ENCODE measurements around the gene NOX4.

NOX4 gene

DNA sequence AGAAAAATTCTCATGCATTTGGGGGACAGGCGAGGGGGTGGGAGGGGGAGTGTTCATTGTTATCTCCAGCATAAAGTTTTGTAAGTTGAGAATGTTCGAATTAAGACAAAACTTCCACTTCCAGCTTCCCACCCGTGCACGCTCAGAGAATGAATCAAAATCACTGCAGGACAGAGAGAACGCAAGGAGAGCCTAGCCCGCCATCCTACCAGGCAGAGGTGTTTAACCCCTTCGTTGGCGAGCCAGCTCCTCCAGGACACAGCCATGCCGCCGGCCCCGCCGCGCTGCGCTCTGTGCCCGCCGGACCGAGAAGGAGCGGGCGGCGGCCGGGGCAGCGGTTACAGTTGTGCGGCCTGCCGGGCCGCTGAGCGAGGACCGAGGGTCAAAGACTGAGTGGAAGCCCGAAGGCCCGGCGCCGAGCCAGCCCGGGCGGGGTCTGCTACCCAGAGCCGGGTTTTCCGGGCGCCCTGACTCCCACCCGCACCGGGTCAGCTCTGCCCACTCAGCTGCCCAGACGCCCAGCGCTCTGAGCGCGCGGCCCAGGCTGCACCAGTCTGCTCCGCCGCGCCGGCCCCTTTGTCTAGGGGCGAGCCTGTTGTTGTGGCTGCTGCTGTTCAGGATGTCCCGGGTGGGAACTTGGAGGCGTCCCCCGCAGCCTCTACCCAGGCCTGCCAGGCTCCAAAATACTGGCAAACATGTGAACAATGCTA is at the start of gene NOX4:
Gene NOX4 (minus strand): TSS at position 395 of the 710 bp plus-strand sequence. CDS start 129 bp downstream, at position 266.
- DNase-seq (ENCODE audit: low read depth): no peak

DNA sequence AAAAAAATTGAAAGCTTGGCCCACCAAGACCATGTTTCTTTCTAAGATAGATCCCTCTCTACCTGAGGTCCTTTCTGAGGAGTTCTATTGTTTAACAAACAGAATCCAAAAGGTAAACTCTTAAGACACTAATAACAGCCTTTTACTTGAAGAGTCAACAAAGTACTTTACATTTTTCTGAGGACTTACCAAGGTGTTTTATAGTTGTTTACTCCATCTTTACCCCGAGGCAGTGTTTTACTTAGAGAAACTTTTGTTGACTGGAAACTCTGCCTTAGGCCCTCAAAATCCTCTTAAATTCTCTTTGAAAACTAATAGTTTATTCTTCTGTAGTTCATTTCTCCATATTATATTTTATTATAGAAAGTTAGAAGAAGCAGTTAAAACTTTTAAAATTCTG is 49.7 kb upstream of the NOX4 start:
- DNase-seq (ENCODE audit: low read depth): no peak

DNA sequence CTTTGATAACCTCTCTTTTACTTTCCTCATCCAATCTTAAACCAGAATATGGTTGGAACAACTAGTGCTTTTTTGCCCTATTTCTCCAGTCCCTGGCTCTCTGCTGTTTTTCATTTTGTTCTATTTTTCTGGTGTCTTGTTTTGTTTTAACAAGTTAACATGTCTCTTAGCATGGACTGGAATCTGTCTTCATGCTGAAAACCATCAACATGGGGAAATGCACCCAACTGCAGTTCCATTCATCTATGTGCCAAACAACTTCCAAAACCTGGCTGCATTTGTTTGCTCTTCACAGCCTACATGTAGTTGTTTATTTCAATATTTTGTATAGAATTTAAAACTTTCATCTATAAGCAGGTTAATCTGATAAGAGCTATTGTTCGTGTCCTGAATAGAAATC is 46.8 kb upstream of the NOX4 start:
- DNase-seq (ENCODE audit: low read depth): no peak

DNA sequence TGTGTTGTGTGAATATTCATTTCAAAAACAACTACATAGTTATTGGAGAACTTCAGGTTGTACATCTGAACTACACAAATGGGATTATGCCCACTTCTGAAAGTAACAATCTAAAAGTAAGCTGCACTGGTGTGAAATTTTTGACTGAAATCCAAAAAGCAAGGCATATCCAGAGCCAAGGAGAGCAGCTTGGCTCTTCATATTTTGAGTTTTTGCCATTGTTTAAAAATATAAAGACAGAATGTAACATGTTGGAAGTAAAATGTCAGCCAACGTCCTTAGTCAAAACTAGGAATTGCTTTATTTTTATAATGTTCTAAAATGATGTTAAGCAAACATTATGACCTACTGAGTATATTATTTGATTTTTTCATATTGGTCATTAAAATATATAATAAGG is 45.8 kb upstream of the NOX4 start:
- DNase-seq (ENCODE audit: low read depth): no peak

DNA sequence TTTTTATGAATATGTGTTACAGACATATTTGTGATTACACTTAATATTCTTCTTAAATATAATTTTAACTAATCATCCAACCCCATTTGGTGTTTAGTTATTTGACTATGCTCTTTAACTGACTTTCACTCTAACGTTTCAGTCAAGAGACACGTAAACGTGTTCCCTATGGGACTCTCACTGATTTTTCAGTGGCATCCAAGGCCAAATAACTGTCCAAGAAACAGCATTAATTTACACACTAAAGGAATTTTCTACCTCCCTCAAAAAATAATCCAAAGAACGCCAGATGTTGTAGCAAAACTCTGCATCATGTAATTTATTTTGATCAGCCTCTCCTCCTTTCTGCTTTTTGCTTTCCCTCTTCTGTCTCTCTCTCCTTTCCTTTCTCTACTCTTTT is 44.0 kb upstream of the NOX4 start:
- no peak for DNase-seq (ENCODE audit: low read depth)

DNA sequence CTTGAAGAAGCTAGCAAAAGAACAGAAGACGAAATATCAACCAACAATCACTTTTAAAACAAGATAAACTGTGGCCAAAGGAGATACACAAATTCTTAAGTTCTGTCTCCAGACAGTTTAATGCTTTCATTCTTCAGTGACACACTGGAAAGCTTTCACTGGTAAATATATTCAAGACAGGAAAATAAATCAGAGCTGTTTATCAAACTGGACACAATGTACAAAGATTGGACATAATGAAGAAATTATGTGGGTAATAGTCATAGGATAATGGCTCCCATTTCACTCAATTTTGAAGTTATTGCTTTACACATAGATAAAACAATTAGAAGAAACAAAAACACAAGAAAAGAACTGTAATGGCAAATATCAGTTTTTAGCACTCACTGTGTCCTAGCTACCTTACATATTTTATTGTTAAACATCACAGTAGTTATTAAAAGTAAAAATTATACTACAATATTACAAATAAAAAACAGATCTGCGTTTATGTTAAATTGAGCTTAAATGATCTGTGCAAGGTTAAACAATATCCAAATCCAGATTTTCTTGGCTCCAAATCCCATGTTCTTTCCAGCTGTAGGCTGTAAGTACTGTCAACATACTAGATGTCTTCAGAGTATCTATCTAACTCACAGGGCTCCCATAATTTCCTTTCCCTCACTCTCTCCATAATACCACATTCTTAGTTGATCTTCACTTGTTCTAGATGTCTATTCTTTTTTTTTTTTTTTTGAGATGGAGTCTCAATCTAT is 38.6 kb upstream of the NOX4 start:
- no peak for DNase-seq (ENCODE audit: low read depth)

DNA sequence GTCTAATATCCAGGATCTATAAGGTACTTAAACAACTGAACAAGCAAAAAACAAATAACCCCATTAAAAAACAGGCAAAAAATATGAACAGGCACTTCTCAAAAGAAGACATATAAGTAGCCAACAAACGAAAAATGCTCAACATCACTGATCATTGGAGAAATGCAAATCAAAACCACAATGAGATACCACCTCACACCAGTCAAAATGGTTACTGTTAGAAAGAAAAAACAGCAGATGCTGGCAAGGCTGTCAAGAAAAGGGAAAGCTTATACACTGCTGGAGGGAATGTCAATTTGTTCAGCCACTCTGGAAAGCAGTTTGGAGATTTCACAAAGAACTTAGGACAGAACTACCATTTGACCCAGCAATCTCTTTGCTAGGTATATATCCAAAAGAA is 30.6 kb upstream of the NOX4 start:
- DNase-seq (ENCODE audit: low read depth): no peak

DNA sequence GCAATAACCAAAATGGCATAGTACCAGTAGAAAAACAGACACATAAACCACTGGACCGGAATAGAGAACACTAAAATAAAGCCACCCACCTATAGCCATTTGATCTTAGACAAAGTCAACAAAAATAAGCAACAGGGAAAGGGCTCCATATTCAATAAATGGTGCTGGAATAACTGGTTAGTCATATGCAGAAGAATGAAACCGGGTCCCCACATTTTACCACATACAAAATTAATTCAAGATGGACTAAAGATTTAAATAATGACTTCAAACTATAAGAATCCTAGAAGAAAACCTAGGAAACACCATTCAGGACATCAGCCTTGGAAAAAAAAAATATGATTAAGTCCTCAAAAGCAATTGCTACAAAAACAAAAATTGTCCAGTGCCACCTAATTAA is 30.1 kb upstream of the NOX4 start:
- no peak for DNase-seq (ENCODE audit: low read depth)

DNA sequence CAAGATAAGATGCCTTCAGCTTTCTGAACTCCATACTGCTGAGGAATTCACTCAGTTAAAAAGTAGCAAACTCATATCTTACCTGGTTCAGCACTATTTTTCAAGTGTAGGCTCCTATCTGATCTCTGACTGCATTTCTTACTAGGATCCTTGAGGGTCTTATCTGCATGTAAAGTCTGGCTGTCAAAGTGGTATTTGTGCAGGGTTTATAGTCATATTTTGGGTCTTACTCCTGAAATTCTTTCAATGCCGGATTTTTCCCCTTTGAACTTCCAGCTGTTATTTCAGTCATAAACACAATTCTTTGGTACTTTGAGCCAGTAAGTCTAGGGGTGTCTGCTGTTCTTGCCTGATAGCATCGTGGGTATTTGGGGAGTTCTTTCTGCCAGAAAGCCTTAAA is 25.3 kb upstream of the NOX4 start:
- no peak for DNase-seq (ENCODE audit: low read depth)

DNA sequence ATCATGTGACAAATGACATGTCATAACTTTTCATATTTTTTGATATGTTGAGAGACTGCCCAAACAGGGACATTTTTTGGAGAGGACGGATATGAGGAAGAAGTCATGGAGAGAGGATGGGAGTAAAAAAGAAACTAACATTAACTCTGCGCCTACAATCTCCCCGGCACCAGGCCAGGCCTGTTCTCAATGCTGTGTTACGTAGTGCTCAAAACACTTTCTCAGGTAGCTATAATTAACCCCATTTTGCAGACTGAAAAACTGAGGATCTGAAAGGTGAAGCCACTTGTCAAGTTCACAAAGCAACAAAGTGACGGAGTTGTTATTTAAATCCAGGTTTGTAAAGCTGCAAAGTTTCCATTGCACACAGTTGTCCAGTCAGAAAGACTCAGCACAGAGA is 17.4 kb upstream of the NOX4 start:
- no peak for DNase-seq (ENCODE audit: low read depth)

DNA sequence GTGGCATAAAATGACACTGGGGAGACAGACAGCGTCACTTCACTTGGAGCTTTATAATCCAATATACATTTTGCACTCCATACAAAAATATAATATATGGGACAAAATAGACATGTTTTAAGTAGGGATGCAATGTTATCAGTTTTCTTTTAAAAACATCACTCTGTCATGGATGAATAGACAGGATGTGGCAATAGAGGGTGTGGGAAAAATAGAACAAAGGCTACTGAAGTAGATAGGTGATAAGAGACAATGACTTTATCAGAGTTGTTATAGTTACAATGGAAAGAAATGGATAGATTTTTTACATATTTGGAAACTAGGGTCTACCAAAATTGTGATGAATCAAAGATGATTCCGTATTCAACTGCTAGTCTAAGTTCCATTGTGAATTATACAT is 13.1 kb upstream of the NOX4 start:
- no peak for DNase-seq (ENCODE audit: low read depth)

DNA sequence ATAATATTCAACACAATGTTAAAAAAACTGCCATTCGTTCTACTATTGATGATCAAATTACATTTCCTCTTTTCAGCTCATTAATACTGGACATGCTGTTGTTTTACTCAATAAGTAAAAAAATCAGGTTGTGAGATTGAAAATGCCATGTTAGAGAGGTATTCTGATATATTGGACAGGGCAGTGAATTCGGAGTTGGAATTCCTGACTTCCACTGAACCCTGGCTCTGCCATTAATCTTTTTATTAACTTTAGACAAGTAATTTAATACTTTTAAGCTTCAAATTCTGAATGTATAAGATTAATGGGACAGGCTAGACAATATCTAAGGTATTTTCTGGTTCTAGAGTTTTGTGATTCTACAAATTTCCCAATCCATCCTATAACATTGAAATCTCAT is 12.2 kb upstream of the NOX4 start:
- no peak for DNase-seq (ENCODE audit: low read depth)

DNA sequence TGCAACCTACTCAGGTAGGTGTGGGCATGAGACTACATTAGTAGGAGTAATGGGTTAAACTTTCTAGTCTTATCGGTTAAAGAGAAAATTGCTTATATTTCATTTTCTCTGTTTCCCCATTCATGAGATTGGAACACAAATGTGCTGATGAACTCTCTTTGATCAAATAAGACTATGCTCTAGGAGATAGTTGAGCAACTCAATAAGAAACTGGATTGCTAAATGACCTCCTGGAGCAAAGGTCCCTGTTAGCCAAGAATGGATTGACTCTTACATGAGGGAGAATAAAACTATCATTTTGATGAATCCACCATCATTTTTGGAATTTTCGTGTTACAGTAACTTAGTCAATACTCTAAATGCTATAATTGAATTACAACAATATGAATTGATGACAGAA is 11.1 kb upstream of the NOX4 start:
- DNase-seq (ENCODE audit: low read depth): no peak

DNA sequence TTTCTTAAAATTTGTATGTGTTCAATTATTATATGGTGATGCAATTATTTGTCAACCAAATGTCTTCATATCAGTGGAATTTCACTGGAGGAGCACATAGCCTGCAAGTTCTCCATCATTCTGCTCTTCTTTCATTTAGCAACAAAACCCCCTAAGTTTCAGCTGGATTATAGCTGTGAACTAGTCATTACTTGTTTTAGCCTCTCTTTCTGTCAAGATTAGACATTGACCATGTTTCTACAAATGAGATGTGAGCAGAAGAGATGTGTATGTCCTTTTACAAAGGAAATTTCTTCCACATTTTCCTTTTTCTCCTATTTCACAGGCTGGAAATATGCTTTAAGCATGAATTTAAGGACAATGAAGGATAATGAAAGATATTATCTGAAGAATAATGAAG is 9.2 kb upstream of the NOX4 start:
- DNase-seq (ENCODE audit: low read depth): no peak

DNA sequence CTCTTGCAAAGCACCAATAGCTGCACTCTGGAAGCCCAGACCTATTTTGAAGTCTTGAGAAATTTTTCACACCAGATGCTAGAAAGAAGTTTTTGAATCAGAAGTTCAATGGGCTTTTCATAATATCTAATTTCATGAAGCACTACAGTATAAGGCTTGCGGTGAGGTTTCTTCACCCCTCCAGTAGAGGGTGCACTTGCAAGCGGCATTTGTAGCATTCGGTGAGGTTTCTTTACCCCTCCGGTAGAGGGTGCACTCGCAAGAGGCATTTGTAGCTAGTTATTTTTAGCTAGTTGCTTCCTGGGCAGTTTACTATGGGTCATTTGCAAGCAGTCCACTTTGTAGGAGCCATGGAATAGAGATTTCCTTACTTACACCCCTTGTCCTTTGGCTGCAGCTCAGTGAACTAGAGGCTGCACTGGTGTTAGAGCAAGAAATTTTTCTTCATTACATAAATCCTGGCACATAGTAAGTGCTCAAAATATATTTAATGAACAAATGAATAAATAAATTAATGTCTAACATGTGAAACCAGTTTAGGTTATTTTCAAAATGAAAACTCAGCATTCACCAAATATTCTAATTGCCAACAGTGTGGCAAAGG is 7.8 kb upstream of the NOX4 start:
- no peak for DNase-seq (ENCODE audit: low read depth)

DNA sequence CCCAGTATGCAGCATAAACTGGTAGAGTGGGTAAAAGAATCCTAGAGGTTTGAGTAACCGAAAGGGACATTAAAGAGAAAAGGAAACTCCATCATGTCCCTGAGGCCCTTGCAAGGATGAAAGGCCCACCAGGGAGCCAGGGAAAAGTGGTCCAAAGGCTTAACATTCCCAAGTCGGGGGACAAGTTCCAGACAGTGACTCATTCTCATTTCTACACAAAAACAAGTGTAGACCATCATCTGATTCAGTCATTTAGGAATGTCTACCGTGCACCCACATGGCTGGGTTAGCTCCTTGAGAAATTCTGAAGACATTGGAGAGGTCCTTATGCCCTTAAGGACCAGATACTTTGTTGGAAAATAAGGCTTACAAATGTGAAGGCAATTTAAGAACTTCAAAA is 4.8 kb upstream of the NOX4 start:
- DNase-seq (ENCODE audit: low read depth): no peak

DNA sequence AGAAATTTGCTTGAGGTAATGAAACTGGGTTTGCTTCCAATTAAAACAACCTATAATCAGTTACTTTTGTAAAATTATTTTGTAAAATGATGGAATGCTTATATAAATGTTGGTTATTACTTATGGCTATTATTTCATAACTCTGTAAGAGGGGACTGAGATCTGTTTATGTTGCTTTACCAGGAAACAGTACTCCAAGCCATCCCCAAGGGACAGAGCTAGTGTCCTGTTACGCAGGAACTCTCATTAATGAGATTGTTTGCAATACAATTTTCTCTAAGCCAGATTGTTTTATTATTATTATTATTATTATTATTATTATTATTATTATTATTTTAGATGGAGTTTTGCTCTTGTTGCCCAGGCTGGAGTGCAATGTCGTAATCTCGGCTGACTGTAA is 2.3 kb upstream of the NOX4 start:
- DNase-seq (ENCODE audit: low read depth): no peak

DNA sequence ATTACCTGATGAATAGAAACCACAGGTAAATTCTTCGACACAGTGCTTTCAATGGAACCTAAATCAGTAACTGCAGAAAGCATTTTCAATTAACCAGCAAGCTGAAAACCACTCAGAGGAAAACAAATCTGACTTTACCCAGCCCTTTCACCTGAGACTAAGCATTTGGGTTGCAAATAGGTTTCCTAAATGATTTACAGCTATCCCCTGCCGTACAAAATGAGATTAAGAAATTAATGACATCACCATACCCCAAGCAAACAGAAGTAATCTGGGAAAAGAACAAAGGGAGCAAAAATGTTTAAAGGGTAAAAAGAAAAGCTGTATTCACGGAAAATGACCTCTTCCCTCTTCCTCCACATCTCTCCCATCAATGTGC is 584 bp downstream of the NOX4 start:
- no peak for DNase-seq (ENCODE audit: low read depth)

DNA sequence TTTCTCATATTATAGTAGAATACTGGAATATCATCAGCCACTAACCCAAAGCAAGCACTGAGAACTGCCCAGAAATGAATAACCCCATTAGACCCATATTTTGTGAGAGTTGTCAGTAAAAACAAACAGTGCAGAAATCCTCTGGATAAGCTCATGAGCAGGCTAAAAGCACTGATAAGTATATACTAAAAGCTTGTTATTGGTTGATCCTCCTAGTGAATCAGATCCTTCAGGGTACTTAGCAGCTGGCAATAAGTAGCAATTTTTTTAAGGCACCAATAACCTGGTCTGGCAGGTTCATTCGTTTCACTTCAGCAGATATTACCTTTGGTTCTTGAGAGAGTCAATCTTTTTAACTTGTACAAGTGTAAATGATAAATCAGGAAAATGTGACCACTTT is 1.2 kb downstream of the NOX4 start:
- DNase-seq (ENCODE audit: low read depth): no peak

DNA sequence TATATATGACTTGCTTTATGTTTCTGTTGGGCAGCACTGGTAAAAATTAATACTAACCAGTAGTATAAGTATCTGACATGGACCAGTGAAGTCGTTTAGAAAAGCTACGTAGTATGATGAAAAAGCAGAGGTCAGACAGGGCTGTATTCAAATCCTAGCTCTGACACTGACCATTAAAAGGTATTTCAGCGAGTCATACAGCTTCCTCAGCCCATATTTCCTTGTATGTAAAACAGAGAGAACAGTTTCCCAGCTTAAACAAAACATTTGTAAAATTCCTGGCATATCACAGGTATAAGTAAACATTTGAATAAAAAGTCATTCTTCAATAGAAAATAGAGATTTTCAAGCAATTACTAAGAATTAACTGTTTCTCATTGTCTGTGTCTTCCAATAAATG is 4.2 kb downstream of the NOX4 start:
- no peak for DNase-seq (ENCODE audit: low read depth)

DNA sequence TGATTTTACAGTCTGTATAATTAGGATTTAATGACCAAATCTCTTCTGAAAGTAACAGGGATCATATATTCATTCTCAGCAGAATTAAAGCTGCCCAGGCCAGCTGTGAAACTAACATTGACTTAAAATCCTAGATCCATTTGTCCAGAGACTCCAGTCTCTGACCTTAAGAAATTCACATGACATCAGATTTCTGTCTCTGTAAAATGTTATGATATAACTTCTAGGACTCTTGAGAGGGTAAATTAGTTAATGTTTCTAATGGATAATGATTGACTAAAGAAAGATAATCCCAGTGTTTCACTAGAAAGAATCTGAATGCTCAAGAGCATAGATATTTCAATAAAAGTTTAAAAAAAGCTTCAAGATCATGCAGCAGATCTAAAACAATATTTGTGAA is 6.3 kb downstream of the NOX4 start:
- no peak for DNase-seq (ENCODE audit: low read depth)

DNA sequence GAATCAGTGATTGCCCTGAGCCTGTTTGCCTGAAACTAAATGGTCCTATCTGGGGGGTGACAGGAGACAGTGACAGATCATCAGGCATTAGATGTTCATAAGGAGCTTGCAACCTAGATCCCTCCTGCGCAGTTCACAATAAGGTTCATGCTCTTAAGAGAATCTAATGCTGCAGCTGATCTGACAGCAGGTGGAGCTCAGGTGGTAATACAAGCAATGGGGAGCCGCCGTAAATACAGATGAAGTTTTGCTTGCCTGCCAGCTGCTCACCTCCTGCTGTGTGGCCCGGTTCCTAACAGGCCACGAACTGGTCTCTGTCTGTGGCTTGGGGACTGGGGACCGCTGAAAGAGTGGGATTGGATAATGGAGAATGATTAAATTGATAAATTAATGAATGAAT is 14.0 kb downstream of the NOX4 start:
- DNase-seq (ENCODE audit: low read depth): no peak

DNA sequence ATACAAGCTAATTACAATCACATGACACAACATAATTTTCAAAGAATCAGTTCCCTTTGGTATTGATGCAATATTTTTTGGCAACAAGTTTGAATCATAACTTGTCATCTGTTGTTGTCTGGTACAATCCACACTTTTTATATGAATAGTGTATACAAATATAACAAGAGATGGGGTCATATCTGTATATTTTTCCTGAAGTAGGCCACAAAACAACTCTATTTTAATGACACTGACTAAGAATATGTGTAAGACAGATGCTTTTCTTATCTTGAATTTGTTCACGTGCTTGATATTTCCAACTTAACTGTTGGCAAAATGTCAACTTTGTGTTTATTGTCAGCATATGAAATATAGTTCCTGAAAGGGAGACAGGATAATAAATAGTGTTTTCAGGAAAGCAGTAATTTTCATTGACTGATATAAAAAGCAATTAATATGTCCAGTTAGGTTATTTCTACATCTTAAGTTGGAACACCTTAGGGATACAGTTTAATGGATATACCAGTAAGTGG is 27.9 kb downstream of the NOX4 start:
- no peak for DNase-seq (ENCODE audit: low read depth)

Measured in stimulated activated CD8-positive, alpha-beta memory T cell treated with anti-CD3 and anti-CD28 coated beads, Interleukin-4, amount 100 ng/mL, for 24 hours (primary cell).